Thyroid gland (tissue), 4 donors: ENCODE data around the gene OCA2. TPM values are rescaled to one million over a fixed set of nuclear protein-coding genes. Genes with fewer than 3 reads are reported as not detected.
"Not testable (repeated sequence)": the region's sequence is repeated elsewhere in the genome, so short reads cannot be mapped to it uniquely, and the experiment has no call there.

Experiments used
- DNase-seq, 2 donors: peaks; one replicate each; pipeline ENCODE4 v3.0.0-alpha.2; 2019
- H3K27ac ChIP-seq, 3 donors: fragments of 200-600 bp; sonication (generic); 1 replicate in 2 of 3; 2 replicates in 1 of 3; pipeline ENCODE4 v1.5.1; 2016 to 2019; ENCODE audit warnings: mild to moderate bottlenecking in 1 of 3, moderate library complexity in 1 of 3
- H3K27me3 ChIP-seq: fragments of 200-600 bp; sonication (generic); one replicate; pipeline ENCODE4 v1.5.1; 2019
- H3K36me3 ChIP-seq, 2 donors: fragments of 200-600 bp; sonication (generic); one replicate each; pipeline ENCODE4 v1.5.1; 2016 to 2019
- H3K4me1 ChIP-seq, 2 donors: fragments of 200-600 bp; sonication (generic); one replicate each; pipeline ENCODE4 v1.5.1; 2017 to 2019
- H3K4me3 ChIP-seq, 3 donors: fragments of 200-600 bp; sonication (generic); replicated peaks in 1 of 3; 1 replicate in 2 of 3; 2 replicates in 1 of 3; pipeline ENCODE4 v1.5.1; 2016; ENCODE audit warnings: mild to moderate bottlenecking in 1 of 3
- H3K9me3 ChIP-seq: fragments of 200-600 bp; sonication (generic); one replicate; pipeline ENCODE4 v1.5.1; 2017
- POLR2A ChIP-seq, 2 donors: fragments of 450-650 bp; IDR thresholded peaks; one replicate each; pipeline ENCODE4 v1.6.1; 2017; ENCODE audit warnings: antibody characterized with exemption in 2 of 2, mild to moderate bottlenecking in 2 of 2, moderate library complexity in 1 of 2
- WGBS, 2 donors: methylation state at CpG; one replicate each; pipeline ENCODE4 v1.1.5; 2017; 5-methylcytosine and 5-hydroxymethylcytosine counted together
- intact Hi-C: fragments of 100-400 bp; cut with DNase I; formaldehyde crosslinking; loops from one replicate; pipeline ENCODE4 v1.15.1; 2023
- total RNA-seq, 4 donors: library from RNA; depleted of rRNA; stranded (reverse); fragments of >200 nt; gene quantifications; one replicate each; pipeline ENCODE4 v1.2.3, GENCODE V29; 2016
- TF ChIP-seq, protein P1 (sequence below), 6 experiments: fragments of 200-600 bp in 3 of 6; fragments of 450-650 bp in 3 of 6; sonication (generic) in 3 of 6; IDR thresholded peaks; one replicate each; pipeline ENCODE4 v1.5.1; 2016 to 2019; ENCODE audit warnings: antibody characterized with exemption in 6 of 6, mild to moderate bottlenecking in 2 of 6, inconsistent platforms in 1 of 6, moderate library complexity in 1 of 6

Gene OCA2
- total RNA-seq, 4 donors from 2014 or later, result 5.5 to 20.5 (median 13.8) TPM

DNA sequence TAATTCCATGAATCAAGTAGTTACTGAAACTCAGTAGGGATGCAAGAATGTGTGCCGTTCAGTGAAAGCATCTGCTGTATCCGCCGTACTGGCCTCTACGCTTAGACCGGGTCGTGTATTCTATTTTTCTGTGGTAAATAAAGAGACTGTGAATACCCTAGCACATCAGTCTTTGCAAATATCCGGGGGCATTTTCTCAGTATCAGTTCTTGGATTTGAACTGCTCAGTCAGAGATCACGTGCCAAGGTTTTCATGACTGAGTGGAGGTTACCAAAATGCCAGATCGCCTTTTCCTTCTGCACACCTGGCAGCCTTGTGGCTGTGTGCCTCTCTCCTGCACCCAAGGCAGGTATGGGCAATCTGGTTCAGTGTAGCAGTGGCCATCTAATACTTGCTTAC is 377.0 kb downstream of the OCA2 start:
- H3K27me3 ChIP-seq, result no peaks in the 10 kb centered on the region
- H3K27ac ChIP-seq, result no peak overlapping the region
- intact Hi-C loops, result no loop called here
- DNase-seq, result no peak
- no peaks in the 10 kb centered on the region for H3K36me3 ChIP-seq
- TF ChIP-seq, protein P1, sequence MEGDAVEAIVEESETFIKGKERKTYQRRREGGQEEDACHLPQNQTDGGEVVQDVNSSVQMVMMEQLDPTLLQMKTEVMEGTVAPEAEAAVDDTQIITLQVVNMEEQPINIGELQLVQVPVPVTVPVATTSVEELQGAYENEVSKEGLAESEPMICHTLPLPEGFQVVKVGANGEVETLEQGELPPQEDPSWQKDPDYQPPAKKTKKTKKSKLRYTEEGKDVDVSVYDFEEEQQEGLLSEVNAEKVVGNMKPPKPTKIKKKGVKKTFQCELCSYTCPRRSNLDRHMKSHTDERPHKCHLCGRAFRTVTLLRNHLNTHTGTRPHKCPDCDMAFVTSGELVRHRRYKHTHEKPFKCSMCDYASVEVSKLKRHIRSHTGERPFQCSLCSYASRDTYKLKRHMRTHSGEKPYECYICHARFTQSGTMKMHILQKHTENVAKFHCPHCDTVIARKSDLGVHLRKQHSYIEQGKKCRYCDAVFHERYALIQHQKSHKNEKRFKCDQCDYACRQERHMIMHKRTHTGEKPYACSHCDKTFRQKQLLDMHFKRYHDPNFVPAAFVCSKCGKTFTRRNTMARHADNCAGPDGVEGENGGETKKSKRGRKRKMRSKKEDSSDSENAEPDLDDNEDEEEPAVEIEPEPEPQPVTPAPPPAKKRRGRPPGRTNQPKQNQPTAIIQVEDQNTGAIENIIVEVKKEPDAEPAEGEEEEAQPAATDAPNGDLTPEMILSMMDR (IDR thresholded peaks at IDR 0.05), result no peak
- TF ChIP-seq POLR2A (IDR thresholded peaks at IDR 0.05), result no peak
- H3K4me1 ChIP-seq, result no peaks in the 10 kb centered on the region
- no peak overlapping the region for H3K4me3 ChIP-seq
- 84 to 87% methylated on average over 9 of the region's 9 CpGs for WGBS, 2 donors
- H3K9me3 ChIP-seq, result no peaks in the 10 kb centered on the region

DNA sequence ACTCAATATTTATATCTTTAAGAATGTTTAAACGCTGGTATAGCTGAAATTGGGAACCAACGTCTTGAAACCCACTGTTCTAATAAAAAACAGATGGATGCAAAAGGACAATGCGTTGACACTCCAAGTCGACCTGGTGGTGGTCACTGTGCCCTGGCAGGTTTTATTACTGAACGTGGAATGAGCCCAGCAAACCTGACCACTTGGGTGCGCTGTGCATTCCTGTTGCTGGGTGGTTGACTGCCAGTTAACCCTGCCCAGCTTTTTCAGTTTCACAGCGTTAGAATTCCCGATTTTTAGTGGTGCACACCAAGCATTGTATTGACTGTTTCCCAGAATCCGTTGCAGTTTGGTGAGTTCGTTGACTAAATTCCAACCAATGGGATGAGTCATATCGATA is 384.4 kb downstream of the OCA2 start:
- TF ChIP-seq, protein P1 (IDR thresholded peaks at IDR 0.05), result no peak
- no peak for TF ChIP-seq POLR2A (IDR thresholded peaks at IDR 0.05)
- H3K27me3 ChIP-seq, result no peaks in the 10 kb centered on the region
- H3K9me3 ChIP-seq, result no peaks in the 10 kb centered on the region
- intact Hi-C loops, result no loop called here
- WGBS, 2 donors, result 86 to 90% methylated on average over 11 of the region's 11 CpGs
- H3K36me3 ChIP-seq, result no peaks in the 10 kb centered on the region
- H3K4me1 ChIP-seq, result no peaks in the 10 kb centered on the region
- H3K27ac ChIP-seq, result no peak overlapping the region
- DNase-seq, result no peak
- no peak overlapping the region for H3K4me3 ChIP-seq

DNA sequence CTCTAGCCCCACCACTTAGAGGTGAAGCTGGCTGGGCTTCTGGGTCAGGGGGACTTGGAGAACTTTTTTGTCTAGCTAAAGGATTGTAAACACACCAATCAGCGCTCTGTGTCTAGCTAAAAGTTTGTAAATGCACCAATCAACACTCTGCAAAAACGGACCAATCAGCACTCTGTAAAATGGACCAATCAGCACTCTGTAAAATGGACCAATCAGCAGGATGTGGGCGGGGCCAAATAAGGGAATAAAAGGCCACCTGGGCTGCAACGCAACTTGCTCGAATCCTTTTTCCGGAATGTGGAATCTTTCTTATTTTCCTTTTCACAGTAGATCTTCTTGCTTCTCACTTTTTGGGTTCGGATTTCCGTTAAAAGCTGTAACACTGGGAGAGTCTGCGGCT is 385.3 kb downstream of the OCA2 start:
- H3K27ac ChIP-seq, H3K9me3 ChIP-seq, H3K27me3 ChIP-seq, H3K4me1 ChIP-seq, H3K4me3 ChIP-seq, DNase-seq, intact Hi-C loops, H3K36me3 ChIP-seq: not testable (repeated sequence)
- 86 to 91% methylated on average over 9 of the region's 9 CpGs for WGBS, 2 donors

DNA sequence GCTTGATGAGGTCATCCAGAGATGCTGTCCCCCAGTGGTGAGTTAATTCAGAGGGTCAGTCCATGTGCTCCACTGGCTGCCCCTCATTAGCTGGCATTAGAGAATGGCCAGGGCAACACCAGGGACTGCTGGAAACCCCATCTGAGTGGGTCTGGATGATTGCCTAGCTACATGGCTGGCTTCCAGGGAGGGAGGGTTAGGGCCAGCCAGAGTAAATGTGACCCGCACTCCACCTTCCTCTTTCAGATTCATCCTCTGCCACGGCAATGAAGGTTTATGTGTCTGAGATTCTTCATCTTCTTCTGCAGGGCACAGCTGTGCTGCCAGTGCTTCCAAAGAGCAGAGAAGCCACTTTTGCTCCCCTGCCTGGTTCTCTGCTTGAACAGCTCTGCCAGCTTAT is 391.9 kb downstream of the OCA2 start:
- Histone ChIP-seq H3K27ac (no peak overlapping the region), H3K4me3 (no peak overlapping the region), H3K4me1 (no peaks in the 10 kb centered on the region), H3K9me3 (no peaks in the 10 kb centered on the region), H3K36me3 (no peaks in the 10 kb centered on the region), H3K27me3 (no peaks in the 10 kb centered on the region)
- peak in 1 of 2 donors; percentile 10 for DNase-seq
- intact Hi-C loops, result no loop called here
- WGBS, 2 donors, result 33 to 35% methylated on average over 1 to 2 of the region's 2 CpGs
- TF ChIP-seq POLR2A (IDR thresholded peaks at IDR 0.05), result no peak

DNA sequence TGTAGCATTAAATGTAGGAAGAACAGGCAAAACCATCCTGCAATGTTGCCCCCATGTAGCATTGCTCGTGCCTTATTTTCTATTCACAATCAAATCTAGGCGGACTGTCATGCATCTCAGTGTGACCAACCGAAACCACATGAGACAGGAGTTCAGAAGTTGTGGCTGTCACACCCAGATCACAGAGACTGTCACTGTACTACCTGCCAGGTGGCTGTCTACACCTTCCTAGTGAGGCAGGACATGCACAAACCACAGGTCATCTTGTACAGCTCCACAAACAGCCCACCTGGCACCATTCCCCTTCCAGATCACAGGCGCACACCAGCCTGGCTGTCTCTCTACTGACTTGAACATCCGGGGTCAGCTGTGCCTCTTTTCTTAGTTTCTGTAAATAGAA is 392.8 kb downstream of the OCA2 start:
- TF ChIP-seq, protein P1 (IDR thresholded peaks at IDR 0.05), result no peak
- TF ChIP-seq POLR2A (IDR thresholded peaks at IDR 0.05), result no peak
- Histone ChIP-seq H3K4me1 (no peaks in the 10 kb centered on the region), H3K9me3 (no peaks in the 10 kb centered on the region), H3K4me3 (no peak overlapping the region), H3K27ac (no peak overlapping the region), H3K27me3 (no peaks in the 10 kb centered on the region), H3K36me3 (no peaks in the 10 kb centered on the region)
- WGBS, 2 donors, result 85 to 95% methylated on average over 5 of the region's 5 CpGs
- no peak for DNase-seq
- intact Hi-C loops, result no loop called here

DNA sequence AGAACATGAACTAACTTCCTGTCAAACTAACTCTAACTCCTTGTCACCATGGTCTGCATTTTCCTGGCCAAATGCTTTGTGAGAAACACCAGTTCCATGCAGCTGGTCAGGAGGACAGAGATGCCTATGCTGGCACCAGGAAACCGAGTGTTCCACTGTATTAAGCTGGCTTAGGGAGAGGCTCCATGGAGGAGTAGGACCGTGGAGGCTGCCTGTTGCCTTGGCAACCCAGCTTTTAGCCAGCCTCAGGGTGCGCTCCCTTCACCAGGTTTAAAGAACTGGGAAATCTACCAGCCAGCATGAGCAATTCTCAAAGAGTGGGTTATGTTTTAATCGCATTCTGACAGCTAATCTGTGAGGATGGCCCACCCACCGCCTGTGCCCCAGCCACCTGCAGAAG is 394.1 kb downstream of the OCA2 start:
- DNase-seq, result no peak
- intact Hi-C loops, result no loop called here
- no peaks in the 10 kb centered on the region for H3K27me3 ChIP-seq
- TF ChIP-seq, protein P1 (IDR thresholded peaks at IDR 0.05), result no peak
- no peak for TF ChIP-seq POLR2A (IDR thresholded peaks at IDR 0.05)
- no peak overlapping the region for H3K27ac ChIP-seq
- no peaks in the 10 kb centered on the region for H3K4me1 ChIP-seq
- no peak overlapping the region for H3K4me3 ChIP-seq
- H3K36me3 ChIP-seq, result no peaks in the 10 kb centered on the region
- no peaks in the 10 kb centered on the region for H3K9me3 ChIP-seq
- WGBS, 2 donors, result 70 to 81% methylated on average over 5 of the region's 5 CpGs

Other genes starting within 250 kb of the OCA2 start
- 10 to 100 TPM; 59.3 to 88.1 (median 71.0) TPM for gene HERC2, start 222.9 kb upstream of the OCA2 start, total RNA-seq